HEK293 (cell line): ENCODE results near the gene UBXN10.

ENCODE experiments used
- CTCF ChIA-PET: fragments of 350-600 bp; formaldehyde crosslinking; extraction: SDS; loops from one replicate; lab custom pipeline; 2021; ENCODE audit warnings: antibody characterized with exemption; lab: Yijun Ruan, JAX
- POLR2A ChIA-PET: fragments of 300-600 bp; formaldehyde crosslinking; extraction: SDS; loops from one replicate; lab custom pipeline; 2020; ENCODE audit warnings: antibody characterized with exemption, inconsistent platforms; lab: Yijun Ruan, JAX
- H3K27ac ChIP-seq: fragments of 200-500 bp; sonication (Bioruptor generic); 2 replicates; pipeline ENCODE4 v1.5.1; 2014; ENCODE audit warnings: low read depth, low read length, control low read depth, inconsistent platforms; ENCODE audit errors: extremely low read depth
- H3K36me3 ChIP-seq, 2 experiments: fragments of 200-500 bp in 1 of 2; sonication (Bioruptor generic) in 1 of 2; 1 replicate in 1 of 2; 2 replicates in 1 of 2; pipeline ENCODE4 v1.5.1; 2014 to 2017; ENCODE audit warnings: inconsistent platforms in 2 of 2, low read length in 2 of 2; ENCODE audit not compliant: control insufficient read depth in 2 of 2, insufficient read depth in 1 of 2
- H3K4me1 ChIP-seq: fragments of 200-500 bp; sonication (Bioruptor generic); 2 replicates; pipeline ENCODE4 v1.5.1; 2014; ENCODE audit warnings: mild to moderate bottlenecking, low read length, inconsistent platforms; ENCODE audit not compliant: control insufficient read depth, insufficient read depth
- H3K4me3 ChIP-seq: 2 replicates; pipeline ENCODE4 v1.5.1; 2011; ENCODE audit warnings: low read depth, mild to moderate bottlenecking, control low read depth, low read length, moderate library complexity
- H3K9me3 ChIP-seq: fragments of 200-500 bp; sonication (Bioruptor generic); 2 replicates; pipeline ENCODE4 v1.5.1; 2014; ENCODE audit warnings: low read depth, low read length, inconsistent platforms; ENCODE audit not compliant: control insufficient read depth, insufficient read depth
- GLIS2 ChIP-seq: fragments of 450-650 bp; formaldehyde crosslinking; IDR thresholded peaks from 2 replicates; pipeline ENCODE4 v1.5.1; 2016; ENCODE audit warnings: missing biosample characterization, missing genetic modification characterization
- HOXA7 ChIP-seq: sonication (generic); formaldehyde crosslinking; IDR thresholded peaks from 2 replicates; pipeline ENCODE4 v1.8.1; 2022; ENCODE audit warnings: missing genetic modification reagents, borderline replicate concordance
- HOXC10 ChIP-seq: sonication (generic); formaldehyde crosslinking; IDR thresholded peaks from 2 replicates; pipeline ENCODE4 v1.8.1; 2023; ENCODE audit warnings: mild to moderate bottlenecking, missing genetic modification reagents
- KLF8 ChIP-seq: fragments of 450-650 bp; formaldehyde crosslinking; IDR thresholded peaks from 2 replicates; pipeline ENCODE4 v1.5.1; 2016; ENCODE audit warnings: missing biosample characterization, missing genetic modification characterization
- MZF1 ChIP-seq: fragments of 450-650 bp; formaldehyde crosslinking; IDR thresholded peaks from 2 replicates; pipeline ENCODE4 v1.5.1; 2017; ENCODE audit warnings: missing biosample characterization, missing genetic modification characterization, borderline replicate concordance
- SCRT2 ChIP-seq: fragments of 450-650 bp; formaldehyde crosslinking; IDR thresholded peaks from 2 replicates; pipeline ENCODE4 v1.5.1; 2016; ENCODE audit warnings: missing biosample characterization, missing genetic modification characterization
- ZBTB1 ChIP-seq: fragments of 450-650 bp; formaldehyde crosslinking; IDR thresholded peaks from 2 replicates; pipeline ENCODE4 v1.5.1; 2016; ENCODE audit warnings: missing biosample characterization, missing genetic modification characterization
- ZBTB20 ChIP-seq: fragments of 450-650 bp; formaldehyde crosslinking; IDR thresholded peaks from 2 replicates; pipeline ENCODE4 v1.5.1; 2016; ENCODE audit warnings: missing biosample characterization, missing genetic modification characterization
- ZIC2 ChIP-seq: fragments of 450-650 bp; formaldehyde crosslinking; IDR thresholded peaks from 2 replicates; pipeline ENCODE4 v1.5.1; 2016; ENCODE audit warnings: missing biosample characterization, missing genetic modification characterization
- ZNF10 ChIP-seq: fragments of 450-650 bp; formaldehyde crosslinking; IDR thresholded peaks from 2 replicates; pipeline ENCODE4 v1.5.1; 2017; ENCODE audit warnings: missing biosample characterization, missing genetic modification characterization
- ZNF157 ChIP-seq: fragments of 450-650 bp; formaldehyde crosslinking; IDR thresholded peaks from 2 replicates; pipeline ENCODE4 v1.5.1; 2016; ENCODE audit warnings: missing biosample characterization, missing genetic modification characterization
- ZNF174 ChIP-seq: fragments of 450-650 bp; formaldehyde crosslinking; IDR thresholded peaks from 2 replicates; pipeline ENCODE4 v1.5.0; 2017; ENCODE audit warnings: missing biosample characterization, mild to moderate bottlenecking, missing genetic modification characterization
- ZNF18 ChIP-seq: fragments of 450-650 bp; formaldehyde crosslinking; IDR thresholded peaks from 2 replicates; pipeline ENCODE4 v1.5.1; 2016; ENCODE audit warnings: missing biosample characterization, missing genetic modification characterization
- ZNF221 ChIP-seq: fragments of 450-650 bp; formaldehyde crosslinking; IDR thresholded peaks from 2 replicates; pipeline ENCODE4 v1.5.1; 2017; ENCODE audit warnings: missing biosample characterization, missing genetic modification characterization, borderline replicate concordance
- ZNF433 ChIP-seq: fragments of 450-650 bp; formaldehyde crosslinking; IDR thresholded peaks from 2 replicates; pipeline ENCODE4 v1.5.1; 2016; ENCODE audit warnings: missing biosample characterization, missing genetic modification characterization, low read depth
- ZNF561 ChIP-seq: fragments of 450-650 bp; IDR thresholded peaks from 2 replicates; pipeline ENCODE4 v1.5.1; 2018; ENCODE audit warnings: missing biosample characterization, missing genetic modification characterization, borderline replicate concordance
- ZNF645 ChIP-seq: fragments of 450-650 bp; formaldehyde crosslinking; IDR thresholded peaks from 2 replicates; pipeline ENCODE4; 2016; ENCODE audit warnings: missing biosample characterization, missing genetic modification characterization
- ZNF670 ChIP-seq: fragments of 450-650 bp; formaldehyde crosslinking; IDR thresholded peaks from 2 replicates; pipeline ENCODE4 v1.5.1; 2016; ENCODE audit warnings: missing biosample characterization, missing genetic modification characterization, low read depth
- ZNF701 ChIP-seq: fragments of 450-650 bp; formaldehyde crosslinking; IDR thresholded peaks from 2 replicates; pipeline ENCODE4 v1.5.1; 2016; ENCODE audit warnings: missing biosample characterization, missing genetic modification characterization
- TF ChIP-seq, protein P1 (sequence below): fragments of 450-650 bp; IDR thresholded peaks from 2 replicates; pipeline ENCODE4 v1.5.1; 2018; ENCODE audit warnings: missing biosample characterization, mild to moderate bottlenecking, missing genetic modification characterization
- TF ChIP-seq, protein P2 (sequence below): fragments of 450-650 bp; formaldehyde crosslinking; IDR thresholded peaks from 2 replicates; pipeline ENCODE4 v1.5.1; 2016; ENCODE audit warnings: missing biosample characterization, missing genetic modification characterization

Gene UBXN10

GRCh38 chr1:20223106-20223505, 37.2 kb downstream of the UBXN10 start (continued):
- TF ChIP-seq ZNF10 (tag by site-specific recombination) = no peak
- TF ChIP-seq, protein P1, sequence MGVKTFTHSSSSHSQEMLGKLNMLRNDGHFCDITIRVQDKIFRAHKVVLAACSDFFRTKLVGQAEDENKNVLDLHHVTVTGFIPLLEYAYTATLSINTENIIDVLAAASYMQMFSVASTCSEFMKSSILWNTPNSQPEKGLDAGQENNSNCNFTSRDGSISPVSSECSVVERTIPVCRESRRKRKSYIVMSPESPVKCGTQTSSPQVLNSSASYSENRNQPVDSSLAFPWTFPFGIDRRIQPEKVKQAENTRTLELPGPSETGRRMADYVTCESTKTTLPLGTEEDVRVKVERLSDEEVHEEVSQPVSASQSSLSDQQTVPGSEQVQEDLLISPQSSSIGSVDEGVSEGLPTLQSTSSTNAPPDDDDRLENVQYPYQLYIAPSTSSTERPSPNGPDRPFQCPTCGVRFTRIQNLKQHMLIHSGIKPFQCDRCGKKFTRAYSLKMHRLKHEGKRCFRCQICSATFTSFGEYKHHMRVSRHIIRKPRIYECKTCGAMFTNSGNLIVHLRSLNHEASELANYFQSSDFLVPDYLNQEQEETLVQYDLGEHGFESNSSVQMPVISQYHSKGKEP = no peak
- TF ChIP-seq, all 188 proteins: peak for 0

DNA sequence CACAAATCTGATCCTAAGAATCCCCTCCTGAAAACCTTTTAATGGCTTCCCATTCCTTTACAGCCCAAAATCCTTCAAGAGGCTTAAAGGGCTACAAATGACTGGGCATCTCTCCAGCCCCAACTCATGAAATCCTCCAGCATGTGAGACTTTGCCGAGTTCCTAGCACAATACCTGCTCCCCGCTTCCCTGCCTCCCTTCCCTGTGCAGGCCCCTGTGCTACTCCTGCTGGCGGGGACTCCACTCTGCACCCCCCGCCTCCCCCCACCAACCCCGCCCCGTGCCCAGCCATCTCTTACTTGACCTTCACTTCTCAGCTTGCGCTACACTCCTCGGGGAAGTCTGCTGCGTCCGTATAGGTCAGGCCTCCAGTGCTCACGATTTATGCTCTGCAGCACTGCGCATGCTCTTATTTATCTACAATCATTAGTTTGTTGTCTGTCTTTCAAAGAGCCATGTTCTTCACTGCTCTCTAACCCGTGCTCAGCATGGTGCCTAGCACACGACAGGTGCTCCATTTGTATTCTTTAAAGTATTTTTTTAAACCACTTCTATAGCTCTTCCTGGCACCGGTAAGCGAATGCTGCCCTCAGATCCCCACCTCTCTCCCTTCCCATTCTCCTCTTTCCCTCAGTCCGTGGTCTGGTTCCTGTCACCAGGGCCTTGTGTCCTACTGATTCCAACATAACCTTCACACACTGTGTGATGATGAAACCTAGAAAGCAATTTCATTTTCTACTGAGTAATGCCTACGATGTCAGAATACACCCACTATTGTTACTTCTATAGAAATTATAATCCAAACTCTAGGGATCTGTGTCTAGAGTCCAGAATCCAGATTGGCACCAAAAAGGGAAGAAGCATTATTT, 37.9 kb downstream of the UBXN10 start:
- no peaks in the 10 kb centered on the region for H3K4me1 ChIP-seq
- TF ChIP-seq ZBTB1 (tag by site-specific recombination) (no peak), ZIC2 (tag by site-specific recombination) (0 out of 2 replicates have a peak, but pooled peaks have one; percentile 7), SCRT2 (tag by site-specific recombination) (0 out of 2 replicates have a peak, but pooled peaks have one; percentile 18), ZNF701 (no peak)
- no peak overlapping the region for H3K27ac ChIP-seq
- ChIA-PET POLR2A (no interaction called here), CTCF (interaction anchor here (0.7 kb wide), 1 partner anchor 11 kb away, joined by 7 read pairs; no protein-coding TSS in a partner anchor)
- H3K4me3 ChIP-seq = no peak overlapping the region
- no peaks in the 10 kb centered on the region for H3K9me3 ChIP-seq
- no peaks in the 10 kb centered on the region for H3K36me3 ChIP-seq

DNA sequence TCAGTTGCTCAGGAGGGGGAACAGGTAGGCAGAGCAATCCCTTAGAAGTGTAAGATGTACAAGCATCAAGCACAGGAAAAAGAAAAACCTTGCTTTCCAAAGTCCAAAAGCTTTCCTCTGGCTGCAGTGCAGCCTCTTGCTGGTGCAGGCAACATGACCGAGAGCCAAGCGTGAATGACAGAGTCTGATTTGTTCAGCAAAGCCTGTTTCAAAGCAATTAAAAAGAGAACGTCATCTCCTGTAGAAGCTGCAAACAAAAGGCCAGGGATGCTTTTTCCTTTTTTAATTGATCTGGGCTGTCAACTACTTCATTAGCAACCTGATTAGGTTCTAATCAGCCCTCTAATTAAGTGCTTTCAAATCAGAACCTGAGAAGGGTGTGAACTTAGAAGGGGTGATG, 38.6 kb downstream of the UBXN10 start:
- H3K4me3 ChIP-seq = no peak overlapping the region
- CTCF ChIA-PET = no interaction called here
- no peak overlapping the region for H3K27ac ChIP-seq
- POLR2A ChIA-PET = no interaction called here
- H3K4me1 ChIP-seq = no peaks in the 10 kb centered on the region
- H3K9me3 ChIP-seq = no peaks in the 10 kb centered on the region
- TF ChIP-seq KLF8 (tag by site-specific recombination) (no peak), GLIS2 (tag by site-specific recombination) (no peak), HOXA7 (no peak), ZNF433 (tag by site-specific recombination) (no peak), ZNF174 (no peak), ZNF670 (tag by site-specific recombination) (no peak), ZNF561 (no peak), HOXC10 (CRISPR knock-in tag) (no peak), ZBTB20 (tag by site-specific recombination) (no peak), ZNF18 (tag by site-specific recombination) (no peak)
- H3K36me3 ChIP-seq = no peaks in the 10 kb centered on the region

GRCh38 chr1:20227704-20228103, 41.8 kb downstream of the UBXN10 start:
- POLR2A ChIA-PET = no interaction called here
- H3K4me3 ChIP-seq = no peak overlapping the region
- no peaks in the 10 kb centered on the region for H3K9me3 ChIP-seq
- H3K36me3 ChIP-seq = no peaks in the 10 kb centered on the region
- no peaks in the 10 kb centered on the region for H3K4me1 ChIP-seq
- no peak overlapping the region for H3K27ac ChIP-seq
- CTCF ChIA-PET = interaction anchor here (1.3 kb wide), 2 partner anchors 11 to 266 kb away, joined by 3 to 5 read pairs; no protein-coding TSS in a partner anchor
- no peak for TF ChIP-seq ZNF157 (tag by site-specific recombination)
- no peak for TF ChIP-seq ZNF645
- no peak for TF ChIP-seq ZNF221 (tag by site-specific recombination)
- TF ChIP-seq, protein P2, sequence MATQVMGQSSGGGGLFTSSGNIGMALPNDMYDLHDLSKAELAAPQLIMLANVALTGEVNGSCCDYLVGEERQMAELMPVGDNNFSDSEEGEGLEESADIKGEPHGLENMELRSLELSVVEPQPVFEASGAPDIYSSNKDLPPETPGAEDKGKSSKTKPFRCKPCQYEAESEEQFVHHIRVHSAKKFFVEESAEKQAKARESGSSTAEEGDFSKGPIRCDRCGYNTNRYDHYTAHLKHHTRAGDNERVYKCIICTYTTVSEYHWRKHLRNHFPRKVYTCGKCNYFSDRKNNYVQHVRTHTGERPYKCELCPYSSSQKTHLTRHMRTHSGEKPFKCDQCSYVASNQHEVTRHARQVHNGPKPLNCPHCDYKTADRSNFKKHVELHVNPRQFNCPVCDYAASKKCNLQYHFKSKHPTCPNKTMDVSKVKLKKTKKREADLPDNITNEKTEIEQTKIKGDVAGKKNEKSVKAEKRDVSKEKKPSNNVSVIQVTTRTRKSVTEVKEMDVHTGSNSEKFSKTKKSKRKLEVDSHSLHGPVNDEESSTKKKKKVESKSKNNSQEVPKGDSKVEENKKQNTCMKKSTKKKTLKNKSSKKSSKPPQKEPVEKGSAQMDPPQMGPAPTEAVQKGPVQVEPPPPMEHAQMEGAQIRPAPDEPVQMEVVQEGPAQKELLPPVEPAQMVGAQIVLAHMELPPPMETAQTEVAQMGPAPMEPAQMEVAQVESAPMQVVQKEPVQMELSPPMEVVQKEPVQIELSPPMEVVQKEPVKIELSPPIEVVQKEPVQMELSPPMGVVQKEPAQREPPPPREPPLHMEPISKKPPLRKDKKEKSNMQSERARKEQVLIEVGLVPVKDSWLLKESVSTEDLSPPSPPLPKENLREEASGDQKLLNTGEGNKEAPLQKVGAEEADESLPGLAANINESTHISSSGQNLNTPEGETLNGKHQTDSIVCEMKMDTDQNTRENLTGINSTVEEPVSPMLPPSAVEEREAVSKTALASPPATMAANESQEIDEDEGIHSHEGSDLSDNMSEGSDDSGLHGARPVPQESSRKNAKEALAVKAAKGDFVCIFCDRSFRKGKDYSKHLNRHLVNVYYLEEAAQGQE (tag by site-specific recombination) = no peak
- no peak for TF ChIP-seq MZF1 (tag by site-specific recombination)
